GM12878 (cell line): Measurements from ENCODE around the gene ANK2.

Experiments
- CHD2 ChIP-seq: IDR thresholded peaks from 2 replicates; pipeline ENCODE4 v1.6.1; 2011; ENCODE audit warnings: low read depth, low read length, improper control_type of control experiment, borderline replicate concordance
- TAF1 ChIP-seq: IDR thresholded peaks from 2 replicates; pipeline ENCODE4 v1.6.1; 2011; ENCODE audit warnings: mild to moderate bottlenecking, low read depth, low read length, borderline replicate concordance
- TF ChIP-seq, protein P1 (sequence below), 3 experiments: IDR thresholded peaks in 2 of 3; conservative IDR thresholded peaks in 1 of 3; 2 replicates each; pipeline ENCODE4 v1.5.1; 2011; ENCODE audit warnings: low read depth in 3 of 3, low read length in 3 of 3, mild to moderate bottlenecking in 3 of 3, control low read depth in 2 of 3, moderate library complexity in 2 of 3, inconsistent platforms in 1 of 3, mixed read lengths in 1 of 3; ENCODE audit not compliant: control insufficient read depth in 2 of 3, insufficient read depth in 1 of 3; ENCODE audit errors: extremely low read depth in 1 of 3

GRCh38 chr4:113339430-113339813 lies 290.0 kb downstream of the ANK2 start:
- TF ChIP-seq TAF1 (no peak), CHD2 (no peak)
- TF ChIP-seq, protein P1, sequence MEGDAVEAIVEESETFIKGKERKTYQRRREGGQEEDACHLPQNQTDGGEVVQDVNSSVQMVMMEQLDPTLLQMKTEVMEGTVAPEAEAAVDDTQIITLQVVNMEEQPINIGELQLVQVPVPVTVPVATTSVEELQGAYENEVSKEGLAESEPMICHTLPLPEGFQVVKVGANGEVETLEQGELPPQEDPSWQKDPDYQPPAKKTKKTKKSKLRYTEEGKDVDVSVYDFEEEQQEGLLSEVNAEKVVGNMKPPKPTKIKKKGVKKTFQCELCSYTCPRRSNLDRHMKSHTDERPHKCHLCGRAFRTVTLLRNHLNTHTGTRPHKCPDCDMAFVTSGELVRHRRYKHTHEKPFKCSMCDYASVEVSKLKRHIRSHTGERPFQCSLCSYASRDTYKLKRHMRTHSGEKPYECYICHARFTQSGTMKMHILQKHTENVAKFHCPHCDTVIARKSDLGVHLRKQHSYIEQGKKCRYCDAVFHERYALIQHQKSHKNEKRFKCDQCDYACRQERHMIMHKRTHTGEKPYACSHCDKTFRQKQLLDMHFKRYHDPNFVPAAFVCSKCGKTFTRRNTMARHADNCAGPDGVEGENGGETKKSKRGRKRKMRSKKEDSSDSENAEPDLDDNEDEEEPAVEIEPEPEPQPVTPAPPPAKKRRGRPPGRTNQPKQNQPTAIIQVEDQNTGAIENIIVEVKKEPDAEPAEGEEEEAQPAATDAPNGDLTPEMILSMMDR (IDR thresholded peaks at IDR 0.05 in 2 of 3, conservative IDR thresholded peaks at IDR 0.05 in 1 of 3; ENCODE audit: control insufficient read depth in 2 of 3, extremely low read depth in 1 of 3, insufficient read depth in 1 of 3, low read depth in 3 of 3, low read length in 3 of 3), result no peak
